ENCODE results near the gene RNASEH2A.
"Not testable (repeated sequence)": the region's sequence is repeated elsewhere in the genome, so short reads cannot be mapped to it uniquely, and the experiment has no call there.

The RNASEH2A gene

GRCh38 chr19:12841094-12841493 lies 34.7 kb downstream of the RNASEH2A start:
- Mint-ChIP-seq H3K27me3 (peaks cover 82% of the 10 kb centered on the region), H3K27ac (no peak overlapping the region), H3K4me1 (ENCODE audit: low read depth) (peaks cover 37% of the 10 kb centered on the region), H3K9me3 (no peaks in the 10 kb centered on the region), H3K36me3 (ENCODE audit: low read depth) (no peaks in the 10 kb centered on the region), H3K4me3 (peak overlapping the region; percentile 17)
- DNase-seq: peak; percentile 44

GRCh38 chr19:12842511-12842910 lies 36.1 kb downstream of the RNASEH2A start:
- Mint-ChIP-seq H3K36me3 (ENCODE audit: low read depth) (no peaks in the 10 kb centered on the region), H3K4me3 (no peak overlapping the region), H3K27ac (no peak overlapping the region), H3K9me3 (no peaks in the 10 kb centered on the region), H3K27me3 (peaks cover 82% of the 10 kb centered on the region), H3K4me1 (ENCODE audit: low read depth) (peaks cover 32% of the 10 kb centered on the region)
- no peak for DNase-seq

GRCh38 chr19:12843328-12843727 lies 36.9 kb downstream of the RNASEH2A start:
- Mint-ChIP-seq H3K4me3 (no peak overlapping the region), H3K9me3 (no peaks in the 10 kb centered on the region), H3K36me3 (ENCODE audit: low read depth) (no peaks in the 10 kb centered on the region), H3K27ac (no peak overlapping the region), H3K4me1 (ENCODE audit: low read depth) (peaks cover 33% of the 10 kb centered on the region), H3K27me3 (peaks cover 82% of the 10 kb centered on the region)
- no peak for DNase-seq

GRCh38 chr19:12843999-12844732 lies 37.8 kb downstream of the RNASEH2A start:
- no peak for DNase-seq
- H3K36me3 Mint-ChIP-seq (ENCODE audit: low read depth): no peaks in the 10 kb centered on the region
- H3K4me1 Mint-ChIP-seq (ENCODE audit: low read depth): peaks cover 27% of the 10 kb centered on the region
- H3K9me3 Mint-ChIP-seq: no peaks in the 10 kb centered on the region
- no peak overlapping the region for H3K27ac Mint-ChIP-seq
- H3K27me3 Mint-ChIP-seq: peaks cover 81% of the 10 kb centered on the region
- H3K4me3 Mint-ChIP-seq: no peak overlapping the region

GRCh38 chr19:12846613-12847012 lies 40.2 kb downstream of the RNASEH2A start:
- DNase-seq; H3K36me3 Mint-ChIP-seq (ENCODE audit: low read depth); H3K4me3 Mint-ChIP-seq; H3K27ac Mint-ChIP-seq; H3K9me3 Mint-ChIP-seq; H3K4me1 Mint-ChIP-seq (ENCODE audit: low read depth): not testable (repeated sequence)
- H3K27me3 Mint-ChIP-seq: peaks cover 57% of the 10 kb centered on the region

GRCh38 chr19:12847159-12848139 lies 41.1 kb downstream of the RNASEH2A start:
- DNase-seq: peak; percentile 94
- Mint-ChIP-seq H3K4me1 (ENCODE audit: low read depth) (peaks cover 7% of the 10 kb centered on the region), H3K9me3 (no peaks in the 10 kb centered on the region), H3K27me3 (peaks cover 51% of the 10 kb centered on the region), H3K4me3 (peak overlapping the region; percentile 50), H3K27ac (no peak overlapping the region), H3K36me3 (ENCODE audit: low read depth) (no peaks in the 10 kb centered on the region)

GRCh38 chr19:12856653-12857052 lies 50.3 kb downstream of the RNASEH2A start:
- Mint-ChIP-seq H3K36me3 (ENCODE audit: low read depth) (no peaks in the 10 kb centered on the region), H3K9me3 (peaks cover 9% of the 10 kb centered on the region), H3K4me1 (ENCODE audit: low read depth) (no peaks in the 10 kb centered on the region), H3K4me3 (no peak overlapping the region), H3K27me3 (no peaks in the 10 kb centered on the region), H3K27ac (no peak overlapping the region)
- no peak for DNase-seq

- no peak for DNase-seq
- Mint-ChIP-seq H3K4me1 (ENCODE audit: low read depth) (no peaks in the 10 kb centered on the region), H3K4me3 (no peak overlapping the region), H3K27ac (no peak overlapping the region), H3K9me3 (peaks cover 9% of the 10 kb centered on the region), H3K36me3 (ENCODE audit: low read depth) (no peaks in the 10 kb centered on the region), H3K27me3 (peaks cover under 1% of the 10 kb centered on the region)
These were observed 51.9 kb downstream of the RNASEH2A start for GRCh38 chr19:12858041-12858928.

GRCh38 chr19:12859546-12859945 lies 53.2 kb downstream of the RNASEH2A start:
- H3K27ac Mint-ChIP-seq: no peak overlapping the region
- peaks cover 4% of the 10 kb centered on the region for H3K27me3 Mint-ChIP-seq
- no peak overlapping the region for H3K4me3 Mint-ChIP-seq
- H3K9me3 Mint-ChIP-seq: peaks cover 9% of the 10 kb centered on the region
- H3K36me3 Mint-ChIP-seq (ENCODE audit: low read depth): no peaks in the 10 kb centered on the region
- no peak for DNase-seq
- H3K4me1 Mint-ChIP-seq (ENCODE audit: low read depth): no peaks in the 10 kb centered on the region

Measured in activated T-cell treated with anti-CD3 and anti-CD28 coated beads, Interleukin-2, amount 50 U/mL, for 24 hours (primary cell).